Uterus (tissue), 2 donors: ENCODE results near the gene GOLGA7B.

Experiments
- CTCF ChIP-seq, 4 experiments: fragments of 200-600 bp in 2 of 4; fragments of 450-650 bp in 2 of 4; sonication (generic) in 2 of 4; IDR thresholded peaks; one replicate each; pipeline ENCODE4 v1.5.1; 2016 to 2019; ENCODE audit warnings: antibody characterized with exemption in 4 of 4, mild to moderate bottlenecking in 2 of 4, moderate library complexity in 1 of 4
- POLR2A ChIP-seq, 2 donors: fragments of 450-650 bp; IDR thresholded peaks; one replicate each; pipeline ENCODE4 v1.6.1; 2016; ENCODE audit warnings: antibody characterized with exemption in 2 of 2, mild to moderate bottlenecking in 1 of 2, moderate library complexity in 1 of 2

- no peak for TF ChIP-seq CTCF (IDR thresholded peaks at IDR 0.05)
- TF ChIP-seq POLR2A (IDR thresholded peaks at IDR 0.05) = no peak
Measured at GRCh38 chr10:97852277-97852676, 2.6 kb downstream of the GOLGA7B start.
